DMS79 (cell line): ENCODE data around the gene NCK2.

Source experiments
- DNase-seq: peaks from one replicate; lab custom pipeline; 2025; lab: John Stamatoyannopoulos, UW

Gene NCK2

DNA sequence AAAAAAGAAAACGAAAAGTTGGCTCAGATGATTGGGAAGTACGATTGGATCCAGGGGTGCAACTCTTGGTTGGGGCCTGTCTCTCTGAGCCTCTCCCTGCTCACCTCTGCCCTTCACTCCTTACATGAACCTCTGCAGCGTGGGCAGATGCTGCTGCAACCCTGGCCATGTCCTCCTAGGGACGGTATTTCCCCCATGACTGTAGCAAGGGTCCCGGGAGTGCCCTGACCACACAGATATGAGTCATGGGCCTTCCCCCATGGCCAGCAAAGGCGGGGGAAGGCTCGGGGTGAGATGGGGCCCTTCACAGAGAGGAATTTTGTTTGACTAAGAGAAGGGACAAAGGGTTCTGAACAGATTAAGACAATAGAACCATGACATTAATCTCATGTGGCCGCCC, 129.0 kb downstream of the NCK2 start:
- no peak for DNase-seq

GRCh38 chr2:105874466-105874865, 129.8 kb downstream of the NCK2 start:
- DNase-seq = no peak

DNA sequence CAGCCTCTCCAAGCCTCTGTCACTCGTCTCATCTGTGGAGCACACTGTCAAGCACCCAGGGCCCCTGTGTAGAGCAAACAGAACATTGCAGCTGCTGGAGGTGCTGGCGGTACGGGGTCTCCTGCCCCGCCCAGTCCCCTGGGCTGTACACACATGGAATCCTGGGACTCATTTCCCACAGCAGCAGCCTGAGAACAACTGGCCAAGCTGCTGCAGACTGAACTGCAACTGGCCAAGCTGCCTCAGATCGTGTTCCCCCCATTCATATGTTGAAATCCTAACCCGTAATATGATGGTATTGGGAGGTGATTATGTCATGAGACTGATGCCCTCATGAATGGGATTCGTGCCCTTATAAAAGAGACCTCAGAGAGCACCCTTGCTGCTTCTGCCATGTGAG, 130.5 kb downstream of the NCK2 start:
- DNase-seq = no peak

- no peak for DNase-seq
Observed at GRCh38 chr2:105876191-105876590, 131.5 kb downstream of the NCK2 start.

DNA sequence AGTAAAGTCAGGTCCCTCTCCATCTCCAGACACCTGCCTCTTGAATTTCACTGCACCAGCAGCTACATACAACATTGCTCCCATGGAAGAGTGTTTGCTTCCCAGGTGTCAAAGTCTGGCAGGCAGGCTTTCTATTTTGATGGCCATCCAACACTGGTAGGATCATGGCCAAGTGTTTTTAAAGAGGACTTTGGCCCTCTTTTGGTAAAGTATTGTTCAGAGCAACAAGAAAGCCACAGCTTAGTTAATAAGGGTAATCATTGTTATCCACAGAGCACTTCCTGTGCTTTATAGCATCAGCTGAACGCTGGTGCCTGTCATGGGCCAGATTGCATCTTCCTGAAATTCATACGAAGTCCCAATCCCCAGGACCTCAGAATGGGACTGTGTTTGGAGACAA, 133.2 kb downstream of the NCK2 start:
- peak; percentile 81 for DNase-seq

DNA sequence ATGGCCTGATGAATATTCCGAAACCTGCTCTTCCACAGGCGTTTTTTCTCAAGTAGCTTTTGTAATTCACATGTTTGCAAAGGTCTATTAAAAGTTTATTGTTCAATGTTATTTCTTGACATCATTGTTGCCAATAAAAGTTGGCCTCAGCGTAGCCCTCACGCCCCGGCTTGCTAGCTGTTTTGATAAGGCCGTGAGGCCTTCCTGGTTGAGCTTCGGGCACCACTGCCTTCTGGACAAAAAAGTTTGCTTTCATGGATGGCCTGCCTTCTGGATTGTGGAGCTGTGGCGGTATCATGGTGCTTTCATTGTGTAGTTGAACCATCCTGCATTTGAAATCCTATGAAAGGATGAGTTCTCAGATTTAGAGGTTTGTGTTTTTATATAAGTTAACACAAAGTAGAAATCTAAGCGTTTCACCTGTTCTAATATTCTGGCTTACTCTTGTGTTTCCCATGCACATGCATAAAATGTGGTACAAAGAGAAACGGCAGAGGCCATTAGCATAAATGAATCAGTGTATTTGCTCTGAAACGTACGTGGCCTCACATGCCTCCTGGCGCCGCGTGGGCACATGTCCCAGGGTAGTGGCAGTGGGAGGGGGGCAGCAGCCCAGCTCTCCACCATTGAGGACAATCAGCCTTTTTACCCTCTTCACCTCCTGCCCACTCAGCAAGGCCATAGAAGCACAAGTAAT, 134.5 kb downstream of the NCK2 start:
- DNase-seq = no peak

DNA sequence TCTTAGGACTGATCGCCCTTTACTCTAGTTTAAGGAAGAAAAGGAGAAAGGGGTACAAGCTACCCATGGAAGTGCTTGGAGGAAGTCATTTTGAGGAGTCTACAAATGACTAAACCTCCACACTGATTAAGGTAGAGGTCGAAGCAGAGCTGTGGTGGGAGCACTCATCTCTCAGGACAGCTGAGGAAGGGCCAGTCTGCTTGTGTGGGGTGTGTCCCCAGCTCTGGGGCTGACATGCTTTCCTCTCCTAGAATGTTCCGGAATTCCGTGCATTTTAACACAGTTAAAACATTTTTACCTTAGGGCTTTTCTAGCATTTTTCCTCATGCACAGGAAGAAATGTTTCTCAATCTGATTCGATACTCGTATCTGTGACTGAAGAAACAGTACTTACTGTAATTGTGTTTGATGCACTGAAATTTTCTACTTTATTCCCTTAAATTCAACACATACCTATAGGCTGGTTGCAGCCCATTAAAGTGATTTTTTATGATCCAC, 135.1 kb downstream of the NCK2 start:
- no peak for DNase-seq

DNA sequence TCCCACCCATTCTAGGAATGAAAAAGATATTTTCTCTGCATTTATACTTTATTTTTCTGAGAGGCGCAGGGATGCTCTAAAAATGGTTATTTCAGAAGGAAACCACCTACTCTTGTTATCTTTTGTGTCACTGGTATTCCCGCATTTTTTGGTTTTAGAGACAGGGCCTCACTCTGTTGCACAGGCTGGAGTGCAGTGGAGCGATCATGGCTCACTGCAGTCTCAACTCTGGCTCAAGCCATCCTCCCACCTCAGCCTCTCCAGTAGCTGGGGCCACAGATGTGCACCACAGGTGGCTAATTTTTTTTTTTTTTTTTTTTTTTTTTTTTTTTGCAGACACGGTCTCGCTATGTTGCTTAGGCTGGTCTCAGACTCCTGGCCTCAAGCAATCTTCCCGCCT, 135.9 kb downstream of the NCK2 start:
- DNase-seq = no peak

- peak; percentile 31 for DNase-seq
Observed at GRCh38 chr2:105881286-105882136, 136.8 kb downstream of the NCK2 start.

- peak; percentile 78 for DNase-seq
Observed at GRCh38 chr2:105882341-105882740, 137.6 kb downstream of the NCK2 start.

DNA sequence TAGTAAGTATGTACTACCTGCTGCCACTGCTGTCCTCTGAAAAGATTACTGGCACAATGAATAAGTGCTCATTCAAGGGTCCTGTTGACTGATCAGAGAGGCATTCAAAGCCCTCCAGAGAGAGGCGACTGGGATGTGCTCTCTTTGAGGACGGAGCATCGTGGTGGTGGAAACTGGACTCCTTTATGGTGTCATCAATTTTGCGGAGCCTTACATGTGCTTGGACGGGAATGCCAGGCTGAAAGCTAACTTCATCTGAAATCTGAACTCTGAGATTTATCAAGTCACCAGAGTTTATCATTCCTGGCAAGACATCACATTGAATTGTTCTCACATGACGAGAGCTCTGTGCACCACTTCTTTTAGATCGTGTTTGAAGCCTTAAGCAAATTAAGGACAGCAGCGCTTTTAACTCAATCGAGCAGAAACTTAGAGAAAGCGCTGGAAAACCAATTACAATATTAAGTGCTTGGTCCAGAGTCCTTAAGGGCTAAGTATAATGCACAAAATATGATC, 138.3 kb downstream of the NCK2 start:
- DNase-seq = peak; percentile 65

GRCh38 chr2:105883911-105884694, 139.4 kb downstream of the NCK2 start:
- DNase-seq = no peak

DNA sequence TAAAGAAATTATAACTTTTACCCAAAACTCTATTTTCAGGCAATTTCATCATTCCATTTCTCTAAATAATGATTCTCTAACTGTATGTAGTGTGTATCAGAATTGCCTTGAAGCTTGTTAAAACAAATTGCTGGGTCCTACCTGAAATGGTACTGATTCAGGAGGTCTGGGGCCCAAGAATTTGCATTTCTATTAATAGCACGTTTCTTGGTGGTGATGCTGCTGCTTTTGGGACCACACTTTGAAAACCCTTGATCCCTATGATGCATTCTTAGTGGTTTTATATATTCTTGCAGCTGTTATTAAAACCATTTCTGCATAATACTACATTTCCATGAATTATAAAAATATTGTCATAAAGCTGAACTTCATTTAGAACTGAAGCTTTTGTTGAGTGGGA, 140.7 kb downstream of the NCK2 start:
- no peak for DNase-seq

DNA sequence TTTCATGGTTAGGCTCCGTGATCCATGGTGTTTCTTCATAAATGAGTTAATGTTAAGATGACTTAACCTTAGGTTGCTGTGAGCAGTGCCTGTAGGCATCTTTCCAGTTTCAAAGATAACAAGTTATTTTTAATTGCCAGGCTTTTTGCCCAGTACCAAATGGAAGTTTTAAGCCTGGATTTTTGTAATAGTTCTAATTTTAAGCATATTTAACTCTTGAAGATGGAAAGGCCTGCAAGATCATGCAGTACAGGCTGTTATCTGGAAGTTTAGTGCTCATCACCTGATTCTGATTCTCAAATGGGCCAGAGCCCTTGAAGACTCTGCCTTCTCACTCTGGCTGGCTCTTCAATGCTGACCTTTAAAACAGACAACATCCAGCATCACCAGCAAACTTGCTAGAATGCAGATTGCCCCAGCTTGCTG, 141.3 kb downstream of the NCK2 start:
- no peak for DNase-seq

GRCh38 chr2:105886687-105887086, 142.0 kb downstream of the NCK2 start:
- no peak for DNase-seq

DNA sequence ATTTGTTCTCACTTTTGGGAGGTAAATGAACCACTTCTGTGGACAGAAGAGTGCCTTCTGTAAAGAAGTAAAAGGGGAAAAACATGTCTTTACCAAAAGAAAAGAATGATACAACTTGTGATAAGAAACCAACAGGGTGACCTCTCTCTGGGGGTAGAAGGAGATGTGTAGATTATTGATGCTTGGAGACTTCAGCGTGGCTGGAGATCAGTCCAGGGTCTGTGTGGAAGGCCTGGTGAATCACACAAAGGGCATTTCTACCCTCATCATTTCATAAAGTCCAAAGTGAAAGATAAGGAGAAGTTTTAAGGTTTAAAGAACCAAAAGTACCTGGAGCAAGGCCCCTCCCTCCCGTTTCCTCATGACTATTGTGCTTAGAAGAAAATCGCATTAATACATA, 142.5 kb downstream of the NCK2 start:
- DNase-seq = no peak

DNA sequence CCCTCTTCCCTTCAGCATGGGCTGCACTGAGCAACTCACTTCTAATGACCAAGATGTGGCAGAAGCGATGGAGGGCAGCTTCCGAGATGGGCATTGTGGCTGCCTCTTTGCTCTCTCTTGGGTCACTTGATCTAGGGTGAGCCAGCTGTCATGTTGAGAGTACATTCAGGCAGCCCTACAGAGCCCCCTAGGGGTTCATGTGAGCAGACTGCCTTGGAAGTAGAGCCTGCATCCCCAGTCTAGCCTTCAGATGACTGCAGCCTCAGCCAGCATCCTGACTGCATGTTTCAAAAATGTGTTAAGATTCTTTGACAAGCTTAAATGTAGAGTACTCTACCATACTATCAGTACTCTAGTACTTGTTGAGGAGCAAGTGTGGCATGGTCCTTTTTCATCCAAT, 143.9 kb downstream of the NCK2 start:
- DNase-seq = no peak

- no peak for DNase-seq
Observed at GRCh38 chr2:105889046-105889445, 144.3 kb downstream of the NCK2 start.

GRCh38 chr2:105890111-105890510, 145.4 kb downstream of the NCK2 start:
- no peak for DNase-seq

GRCh38 chr2:105890856-105891255, 146.1 kb downstream of the NCK2 start:
- no peak for DNase-seq

DNA sequence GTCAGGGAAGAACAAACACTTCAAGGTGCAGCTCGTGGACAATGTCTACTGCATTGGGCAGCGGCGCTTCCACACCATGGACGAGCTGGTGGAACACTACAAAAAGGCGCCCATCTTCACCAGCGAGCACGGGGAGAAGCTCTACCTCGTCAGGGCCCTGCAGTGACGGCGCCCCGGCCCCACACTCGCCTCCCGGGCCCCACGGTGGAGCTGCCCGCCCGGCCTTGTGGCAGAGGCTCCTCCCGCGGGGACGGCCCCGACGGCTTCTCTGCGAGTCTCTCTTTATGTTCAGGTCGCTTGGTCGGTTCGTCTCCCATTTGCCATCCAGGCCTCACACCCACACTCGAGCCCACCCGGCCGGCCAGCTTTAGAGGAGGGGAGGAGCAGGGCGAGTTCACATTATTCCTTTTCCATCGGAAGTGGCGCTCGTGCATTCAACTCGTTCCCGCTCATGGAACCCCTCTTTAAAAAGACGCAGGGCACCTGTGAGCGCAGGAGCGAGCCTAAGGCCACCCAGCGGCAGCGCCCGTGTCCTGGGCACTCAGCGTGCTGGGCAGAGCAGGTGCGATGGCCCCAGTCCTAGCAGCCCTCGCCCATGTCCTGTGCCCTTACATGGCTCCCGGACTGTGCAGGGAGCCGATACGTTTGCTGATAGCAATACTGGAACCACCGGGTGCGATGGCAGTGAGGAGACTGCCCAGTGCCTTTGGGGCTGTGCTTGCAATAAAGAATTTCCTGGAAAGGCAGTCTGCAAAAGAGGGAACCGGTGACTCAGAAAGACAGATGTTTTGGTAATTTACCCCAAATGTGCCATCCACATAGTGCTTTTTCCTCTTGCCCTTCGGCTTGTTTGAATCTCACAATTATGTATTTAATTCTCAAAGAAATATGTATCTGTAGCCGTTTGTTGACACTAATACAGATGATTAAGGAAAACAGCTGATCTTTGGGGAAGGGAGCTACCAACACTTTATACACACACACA, 148.6 kb downstream of the NCK2 start:
- no peak for DNase-seq
